HEK293 (cell line): ENCODE data around the gene FOXN3.
"Not testable (repeated sequence)": the region's sequence is repeated elsewhere in the genome, so short reads cannot be mapped to it uniquely, and the experiment has no call there.

Source experiments
- CTCF ChIA-PET: fragments of 350-600 bp; formaldehyde crosslinking; extraction: SDS; loops from one replicate; lab custom pipeline; 2021; ENCODE audit warnings: antibody characterized with exemption; lab: Yijun Ruan, JAX
- POLR2A ChIA-PET: fragments of 300-600 bp; formaldehyde crosslinking; extraction: SDS; loops from one replicate; lab custom pipeline; 2020; ENCODE audit warnings: antibody characterized with exemption, inconsistent platforms; lab: Yijun Ruan, JAX
- H3K27ac ChIP-seq: fragments of 200-500 bp; sonication (Bioruptor generic); 2 replicates; pipeline ENCODE4 v1.5.1; 2014; ENCODE audit warnings: low read depth, low read length, control low read depth, inconsistent platforms; ENCODE audit errors: extremely low read depth
- H3K36me3 ChIP-seq, 2 experiments: fragments of 200-500 bp in 1 of 2; sonication (Bioruptor generic) in 1 of 2; 1 replicate in 1 of 2; 2 replicates in 1 of 2; pipeline ENCODE4 v1.5.1; 2014 to 2017; ENCODE audit warnings: inconsistent platforms in 2 of 2, low read length in 2 of 2; ENCODE audit not compliant: control insufficient read depth in 2 of 2, insufficient read depth in 1 of 2
- H3K4me1 ChIP-seq: fragments of 200-500 bp; sonication (Bioruptor generic); 2 replicates; pipeline ENCODE4 v1.5.1; 2014; ENCODE audit warnings: mild to moderate bottlenecking, low read length, inconsistent platforms; ENCODE audit not compliant: control insufficient read depth, insufficient read depth
- H3K4me3 ChIP-seq: 2 replicates; pipeline ENCODE4 v1.5.1; 2011; ENCODE audit warnings: low read depth, mild to moderate bottlenecking, control low read depth, low read length, moderate library complexity
- H3K9me3 ChIP-seq: fragments of 200-500 bp; sonication (Bioruptor generic); 2 replicates; pipeline ENCODE4 v1.5.1; 2014; ENCODE audit warnings: low read depth, low read length, inconsistent platforms; ENCODE audit not compliant: control insufficient read depth, insufficient read depth
- HOXA7 ChIP-seq: sonication (generic); formaldehyde crosslinking; IDR thresholded peaks from 2 replicates; pipeline ENCODE4 v1.8.1; 2022; ENCODE audit warnings: missing genetic modification reagents, borderline replicate concordance
- HOXD13 ChIP-seq: sonication (generic); formaldehyde crosslinking; IDR thresholded peaks from 2 replicates; pipeline ENCODE4 v1.8.0; 2022; ENCODE audit warnings: missing genetic modification reagents, borderline replicate concordance
- KLF1 ChIP-seq: fragments of 450-650 bp; formaldehyde crosslinking; IDR thresholded peaks from 2 replicates; pipeline ENCODE4 v1.5.1; 2016; ENCODE audit warnings: missing biosample characterization, missing genetic modification characterization
- KLF7 ChIP-seq: fragments of 450-650 bp; formaldehyde crosslinking; IDR thresholded peaks from 2 replicates; pipeline ENCODE4 v1.5.1; 2016; ENCODE audit warnings: missing biosample characterization, missing genetic modification characterization, borderline replicate concordance
- SETDB1 ChIP-seq: IDR thresholded peaks from one replicate; pipeline ENCODE4 v1.6.1; 2017; ENCODE audit warnings: mild to moderate bottlenecking, low read length, moderate library complexity, mixed read lengths; ENCODE audit not compliant: insufficient read length
- SP3 ChIP-seq: fragments of 450-650 bp; formaldehyde crosslinking; IDR thresholded peaks from 2 replicates; pipeline ENCODE4 v1.5.1; 2016; ENCODE audit warnings: missing biosample characterization, missing genetic modification characterization
- TRIM28 ChIP-seq: IDR thresholded peaks from 2 replicates; pipeline ENCODE4 v1.6.1; 2011; ENCODE audit warnings: low read length, control low read depth, borderline replicate concordance
- ZNF341 ChIP-seq: fragments of 450-650 bp; formaldehyde crosslinking; IDR thresholded peaks from 2 replicates; pipeline ENCODE4; 2016; ENCODE audit warnings: low read depth, missing biosample characterization, missing genetic modification characterization
- ZNF48 ChIP-seq: fragments of 450-650 bp; formaldehyde crosslinking; IDR thresholded peaks from 2 replicates; pipeline ENCODE4 v1.5.1; 2016; ENCODE audit warnings: missing biosample characterization, missing genetic modification characterization
- ZNF544 ChIP-seq: fragments of 450-650 bp; formaldehyde crosslinking; IDR thresholded peaks from 2 replicates; pipeline ENCODE4 v1.5.0; 2017; ENCODE audit warnings: missing biosample characterization, missing genetic modification characterization
- ZNF585B ChIP-seq: fragments of 450-650 bp; formaldehyde crosslinking; IDR thresholded peaks from 2 replicates; pipeline ENCODE4 v1.5.1; 2016; ENCODE audit warnings: missing biosample characterization, missing genetic modification characterization
- ZNF658 ChIP-seq: fragments of 450-650 bp; formaldehyde crosslinking; IDR thresholded peaks from 2 replicates; pipeline ENCODE4; 2016; ENCODE audit warnings: missing biosample characterization, missing genetic modification characterization
- ZNF677 ChIP-seq: fragments of 450-650 bp; IDR thresholded peaks from 2 replicates; pipeline ENCODE4 v1.5.0; 2018; ENCODE audit warnings: missing biosample characterization, mild to moderate bottlenecking, missing genetic modification characterization, moderate library complexity
- TF ChIP-seq, protein P1 (sequence below): fragments of 450-650 bp; formaldehyde crosslinking; conservative IDR thresholded peaks from 2 replicates; pipeline ENCODE4 v1.5.1; 2016; ENCODE audit warnings: low read depth, missing biosample characterization, missing genetic modification characterization
- TF ChIP-seq, protein P2 (sequence below): fragments of 450-650 bp; formaldehyde crosslinking; IDR thresholded peaks from 2 replicates; pipeline ENCODE4 v1.5.1; 2016; ENCODE audit warnings: missing biosample characterization, missing genetic modification characterization
- TF ChIP-seq, protein P3 (sequence below): fragments of 450-650 bp; formaldehyde crosslinking; IDR thresholded peaks from 2 replicates; pipeline ENCODE4 v1.5.1; 2016; ENCODE audit warnings: missing biosample characterization, missing genetic modification characterization

FOXN3 gene

DNA sequence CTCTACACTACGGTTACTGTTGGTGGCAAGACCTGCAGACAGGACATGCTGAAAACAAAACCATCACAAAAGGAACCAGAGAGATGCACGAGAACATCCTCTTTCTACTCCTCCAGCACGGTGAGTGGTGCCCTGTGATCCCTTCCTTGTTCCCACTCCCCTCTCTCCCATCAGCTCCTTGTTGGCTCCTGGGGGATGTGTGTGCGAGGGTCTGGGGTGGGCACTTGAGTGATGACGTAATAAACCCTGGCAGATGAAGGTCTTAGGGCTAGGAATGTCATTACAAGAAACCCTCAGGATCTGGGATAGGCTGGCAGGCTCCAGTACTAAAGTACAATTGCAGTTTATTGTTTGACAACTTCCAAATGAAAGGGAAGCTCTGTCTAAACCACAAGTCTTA lies 261.5 kb downstream of the FOXN3 start:
- Histone ChIP-seq H3K4me1 (no peaks in the 10 kb centered on the region), H3K4me3 (no peak overlapping the region), H3K27ac (no peak overlapping the region), H3K36me3 (no peaks in the 10 kb centered on the region), H3K9me3 (no peaks in the 10 kb centered on the region)
- POLR2A ChIA-PET = no interaction called here
- CTCF ChIA-PET = interaction anchor here (1.1 kb wide), 1 partner anchor 14 kb away, joined by 3 read pairs; no protein-coding TSS in a partner anchor
- TF ChIP-seq ZNF677 (tag by site-specific recombination) = no peak
- no peak for TF ChIP-seq KLF7 (tag by site-specific recombination)
- TF ChIP-seq ZNF658 (tag by site-specific recombination) = no peak
- TF ChIP-seq SP3 = no peak
- TF ChIP-seq ZNF585B (tag by site-specific recombination) = no peak

DNA sequence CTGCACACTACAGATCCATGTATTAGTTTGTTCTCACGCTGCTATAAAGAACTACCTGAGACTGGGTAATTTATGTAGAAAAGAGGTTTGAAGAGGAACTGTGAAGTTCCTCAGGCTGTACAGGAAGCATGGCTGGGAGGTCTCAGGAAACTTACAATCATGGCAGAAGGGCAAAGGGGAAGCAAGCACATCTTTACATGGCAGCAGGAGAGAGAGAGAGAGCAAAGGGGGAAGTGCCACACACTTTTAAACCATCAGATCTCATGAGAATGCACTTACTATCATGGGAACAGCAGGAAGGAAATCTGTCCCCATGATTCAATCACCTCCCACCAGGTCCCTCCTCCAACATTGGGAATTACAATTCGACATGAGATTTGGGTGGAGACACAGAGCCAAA lies 265.3 kb downstream of the FOXN3 start:
- H3K4me1 ChIP-seq, H3K36me3 ChIP-seq, POLR2A ChIA-PET, H3K9me3 ChIP-seq, H3K27ac ChIP-seq, H3K4me3 ChIP-seq, CTCF ChIA-PET: not testable (repeated sequence)

DNA sequence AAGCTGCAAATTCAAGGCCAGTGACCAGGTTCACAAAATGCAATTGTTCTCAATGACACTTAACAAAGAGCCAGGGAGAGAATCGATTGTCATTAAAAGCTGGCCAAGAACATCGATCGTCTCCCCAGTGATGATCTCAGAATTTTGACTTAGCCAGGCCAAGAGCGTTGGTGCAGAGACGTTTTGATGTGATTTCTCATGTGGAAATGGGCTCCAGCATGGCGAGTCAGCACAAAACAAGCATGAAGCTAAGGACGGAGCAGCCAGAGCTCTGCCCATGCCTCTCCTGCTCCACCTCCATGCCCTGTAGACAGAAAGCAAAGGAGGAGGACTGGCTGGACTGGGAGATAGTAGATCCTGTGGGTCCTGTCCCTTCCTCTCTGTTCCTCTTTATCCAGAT lies 270.8 kb downstream of the FOXN3 start:
- no peak overlapping the region for H3K27ac ChIP-seq
- POLR2A ChIA-PET = no interaction called here
- H3K4me3 ChIP-seq = no peak overlapping the region
- H3K36me3 ChIP-seq = no peaks in the 10 kb centered on the region
- no peaks in the 10 kb centered on the region for H3K4me1 ChIP-seq
- CTCF ChIA-PET = no interaction called here
- TF ChIP-seq KLF1 (tag by site-specific recombination) (no peak), ZNF341 (tag by site-specific recombination) (no peak), HOXA7 (CRISPR knock-in tag) (no peak), SETDB1 (no peak), ZNF48 (tag by site-specific recombination) (no peak), TRIM28 (no peak), HOXD13 (CRISPR knock-in tag) (no peak), ZNF544 (no peak)
- TF ChIP-seq, protein P1, sequence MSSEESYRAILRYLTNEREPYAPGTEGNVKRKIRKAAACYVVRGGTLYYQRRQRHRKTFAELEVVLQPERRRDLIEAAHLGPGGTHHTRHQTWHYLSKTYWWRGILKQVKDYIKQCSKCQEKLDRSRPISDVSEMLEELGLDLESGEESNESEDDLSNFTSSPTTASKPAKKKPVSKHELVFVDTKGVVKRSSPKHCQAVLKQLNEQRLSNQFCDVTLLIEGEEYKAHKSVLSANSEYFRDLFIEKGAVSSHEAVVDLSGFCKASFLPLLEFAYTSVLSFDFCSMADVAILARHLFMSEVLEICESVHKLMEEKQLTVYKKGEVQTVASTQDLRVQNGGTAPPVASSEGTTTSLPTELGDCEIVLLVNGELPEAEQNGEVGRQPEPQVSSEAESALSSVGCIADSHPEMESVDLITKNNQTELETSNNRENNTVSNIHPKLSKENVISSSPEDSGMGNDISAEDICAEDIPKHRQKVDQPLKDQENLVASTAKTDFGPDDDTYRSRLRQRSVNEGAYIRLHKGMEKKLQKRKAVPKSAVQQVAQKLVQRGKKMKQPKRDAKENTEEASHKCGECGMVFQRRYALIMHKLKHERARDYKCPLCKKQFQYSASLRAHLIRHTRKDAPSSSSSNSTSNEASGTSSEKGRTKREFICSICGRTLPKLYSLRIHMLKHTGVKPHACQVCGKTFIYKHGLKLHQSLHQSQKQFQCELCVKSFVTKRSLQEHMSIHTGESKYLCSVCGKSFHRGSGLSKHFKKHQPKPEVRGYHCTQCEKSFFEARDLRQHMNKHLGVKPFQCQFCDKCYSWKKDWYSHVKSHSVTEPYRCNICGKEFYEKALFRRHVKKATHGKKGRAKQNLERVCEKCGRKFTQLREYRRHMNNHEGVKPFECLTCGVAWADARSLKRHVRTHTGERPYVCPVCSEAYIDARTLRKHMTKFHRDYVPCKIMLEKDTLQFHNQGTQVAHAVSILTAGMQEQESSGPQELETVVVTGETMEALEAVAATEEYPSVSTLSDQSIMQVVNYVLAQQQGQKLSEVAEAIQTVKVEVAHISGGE (tag by site-specific recombination) = no peak
- TF ChIP-seq, protein P2, sequence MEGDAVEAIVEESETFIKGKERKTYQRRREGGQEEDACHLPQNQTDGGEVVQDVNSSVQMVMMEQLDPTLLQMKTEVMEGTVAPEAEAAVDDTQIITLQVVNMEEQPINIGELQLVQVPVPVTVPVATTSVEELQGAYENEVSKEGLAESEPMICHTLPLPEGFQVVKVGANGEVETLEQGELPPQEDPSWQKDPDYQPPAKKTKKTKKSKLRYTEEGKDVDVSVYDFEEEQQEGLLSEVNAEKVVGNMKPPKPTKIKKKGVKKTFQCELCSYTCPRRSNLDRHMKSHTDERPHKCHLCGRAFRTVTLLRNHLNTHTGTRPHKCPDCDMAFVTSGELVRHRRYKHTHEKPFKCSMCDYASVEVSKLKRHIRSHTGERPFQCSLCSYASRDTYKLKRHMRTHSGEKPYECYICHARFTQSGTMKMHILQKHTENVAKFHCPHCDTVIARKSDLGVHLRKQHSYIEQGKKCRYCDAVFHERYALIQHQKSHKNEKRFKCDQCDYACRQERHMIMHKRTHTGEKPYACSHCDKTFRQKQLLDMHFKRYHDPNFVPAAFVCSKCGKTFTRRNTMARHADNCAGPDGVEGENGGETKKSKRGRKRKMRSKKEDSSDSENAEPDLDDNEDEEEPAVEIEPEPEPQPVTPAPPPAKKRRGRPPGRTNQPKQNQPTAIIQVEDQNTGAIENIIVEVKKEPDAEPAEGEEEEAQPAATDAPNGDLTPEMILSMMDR = no peak
- TF ChIP-seq, protein P3, sequence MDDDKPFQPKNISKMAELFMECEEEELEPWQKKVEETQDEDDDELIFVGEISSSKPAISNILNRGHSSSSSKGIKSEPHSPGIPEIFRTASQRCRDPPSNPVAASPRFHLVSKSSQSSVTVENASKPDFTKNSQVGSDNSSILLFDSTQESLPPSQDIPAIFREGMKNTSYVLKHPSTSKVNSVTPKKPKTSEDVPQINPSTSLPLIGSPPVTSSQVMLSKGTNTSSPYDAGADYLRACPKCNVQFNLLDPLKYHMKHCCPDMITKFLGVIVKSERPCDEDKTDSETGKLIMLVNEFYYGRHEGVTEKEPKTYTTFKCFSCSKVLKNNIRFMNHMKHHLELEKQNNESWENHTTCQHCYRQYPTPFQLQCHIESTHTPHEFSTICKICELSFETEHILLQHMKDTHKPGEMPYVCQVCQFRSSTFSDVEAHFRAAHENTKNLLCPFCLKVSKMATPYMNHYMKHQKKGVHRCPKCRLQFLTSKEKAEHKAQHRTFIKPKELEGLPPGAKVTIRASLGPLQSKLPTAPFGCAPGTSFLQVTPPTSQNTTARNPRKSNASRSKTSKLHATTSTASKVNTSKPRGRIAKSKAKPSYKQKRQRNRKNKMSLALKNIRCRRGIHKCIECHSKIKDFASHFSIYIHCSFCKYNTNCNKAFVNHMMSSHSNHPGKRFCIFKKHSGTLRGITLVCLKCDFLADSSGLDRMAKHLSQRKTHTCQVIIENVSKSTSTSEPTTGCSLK (tag by site-specific recombination) = no peak
- H3K9me3 ChIP-seq = no peaks in the 10 kb centered on the region
